Subcutaneous adipose tissue (tissue), 4 donors: ENCODE results near the gene TXNDC17. TPM values are rescaled to one million over a fixed set of nuclear protein-coding genes. Genes with fewer than 3 reads are reported as not detected.

ENCODE experiments used
- total RNA-seq, 4 donors: library from RNA; depleted of rRNA; stranded (reverse); fragments of >200 nt; gene quantifications; one replicate each; pipeline ENCODE4 v1.1.0, GENCODE V29; 2016
- TF ChIP-seq, protein P1 (sequence below): fragments of 450-650 bp; IDR thresholded peaks from one replicate; pipeline ENCODE4 v1.5.1; 2016; ENCODE audit warnings: low read depth, mild to moderate bottlenecking, control low read depth, antibody characterized with exemption, moderate library complexity

The TXNDC17 gene
- total RNA-seq, 4 donors from 2014 or later, result 67.0 to 216 (median 115) TPM

DNA sequence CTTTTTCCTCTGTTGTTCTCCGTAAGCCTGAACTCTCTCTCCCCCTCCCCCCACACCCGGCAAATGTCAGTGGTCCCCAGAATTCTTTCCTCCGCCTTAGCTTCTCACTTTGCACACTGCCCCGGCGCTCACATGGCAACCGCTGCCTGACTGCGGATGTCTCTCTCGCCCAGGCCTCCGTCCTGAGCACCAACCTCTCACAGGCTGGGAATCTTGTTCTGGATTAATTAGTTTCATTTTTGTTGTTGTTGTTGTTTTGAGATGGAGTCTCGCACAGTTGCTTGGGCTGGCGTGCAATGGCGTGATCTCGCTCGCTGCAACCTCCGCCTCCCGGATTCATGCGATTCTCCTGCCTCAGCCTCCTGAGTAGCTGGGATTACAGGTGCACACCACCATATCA, 27.4 kb downstream of the TXNDC17 start:
- TF ChIP-seq, protein P1, sequence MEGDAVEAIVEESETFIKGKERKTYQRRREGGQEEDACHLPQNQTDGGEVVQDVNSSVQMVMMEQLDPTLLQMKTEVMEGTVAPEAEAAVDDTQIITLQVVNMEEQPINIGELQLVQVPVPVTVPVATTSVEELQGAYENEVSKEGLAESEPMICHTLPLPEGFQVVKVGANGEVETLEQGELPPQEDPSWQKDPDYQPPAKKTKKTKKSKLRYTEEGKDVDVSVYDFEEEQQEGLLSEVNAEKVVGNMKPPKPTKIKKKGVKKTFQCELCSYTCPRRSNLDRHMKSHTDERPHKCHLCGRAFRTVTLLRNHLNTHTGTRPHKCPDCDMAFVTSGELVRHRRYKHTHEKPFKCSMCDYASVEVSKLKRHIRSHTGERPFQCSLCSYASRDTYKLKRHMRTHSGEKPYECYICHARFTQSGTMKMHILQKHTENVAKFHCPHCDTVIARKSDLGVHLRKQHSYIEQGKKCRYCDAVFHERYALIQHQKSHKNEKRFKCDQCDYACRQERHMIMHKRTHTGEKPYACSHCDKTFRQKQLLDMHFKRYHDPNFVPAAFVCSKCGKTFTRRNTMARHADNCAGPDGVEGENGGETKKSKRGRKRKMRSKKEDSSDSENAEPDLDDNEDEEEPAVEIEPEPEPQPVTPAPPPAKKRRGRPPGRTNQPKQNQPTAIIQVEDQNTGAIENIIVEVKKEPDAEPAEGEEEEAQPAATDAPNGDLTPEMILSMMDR, result no peak

DNA sequence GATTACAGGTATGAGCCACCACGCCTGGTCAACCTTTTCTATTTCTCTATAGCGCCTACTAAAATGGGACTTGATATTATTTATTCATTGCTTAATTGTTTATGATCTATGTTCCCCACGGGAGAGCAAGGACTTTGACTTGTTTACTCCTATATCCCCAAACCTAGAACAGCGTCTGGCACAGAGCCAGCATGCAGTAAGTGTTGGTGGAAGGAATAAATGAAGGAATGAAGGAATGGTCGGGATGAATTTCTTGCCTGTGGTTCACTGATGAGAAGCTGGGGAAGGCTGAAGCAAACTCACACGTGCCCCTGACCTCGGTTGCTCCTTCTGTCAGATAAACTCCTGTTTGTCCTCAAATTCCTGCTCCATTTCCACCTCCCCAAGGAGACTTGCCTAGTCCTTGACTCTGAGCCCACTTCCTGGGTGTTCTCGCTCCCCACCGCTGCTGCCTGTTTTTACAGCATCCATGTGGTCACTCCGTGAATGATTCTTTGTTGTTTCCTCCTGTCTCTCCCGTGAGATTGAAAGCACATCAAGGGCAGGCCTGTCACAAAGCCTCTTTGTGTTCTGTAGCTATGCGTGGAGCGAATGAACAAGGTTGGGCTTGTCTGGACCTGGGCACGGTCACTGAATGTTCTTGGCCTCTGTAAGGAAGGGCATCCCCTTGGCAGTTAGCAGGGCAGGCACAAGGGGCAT, 28.0 kb downstream of the TXNDC17 start:
- TF ChIP-seq, protein P1, result no peak

DNA sequence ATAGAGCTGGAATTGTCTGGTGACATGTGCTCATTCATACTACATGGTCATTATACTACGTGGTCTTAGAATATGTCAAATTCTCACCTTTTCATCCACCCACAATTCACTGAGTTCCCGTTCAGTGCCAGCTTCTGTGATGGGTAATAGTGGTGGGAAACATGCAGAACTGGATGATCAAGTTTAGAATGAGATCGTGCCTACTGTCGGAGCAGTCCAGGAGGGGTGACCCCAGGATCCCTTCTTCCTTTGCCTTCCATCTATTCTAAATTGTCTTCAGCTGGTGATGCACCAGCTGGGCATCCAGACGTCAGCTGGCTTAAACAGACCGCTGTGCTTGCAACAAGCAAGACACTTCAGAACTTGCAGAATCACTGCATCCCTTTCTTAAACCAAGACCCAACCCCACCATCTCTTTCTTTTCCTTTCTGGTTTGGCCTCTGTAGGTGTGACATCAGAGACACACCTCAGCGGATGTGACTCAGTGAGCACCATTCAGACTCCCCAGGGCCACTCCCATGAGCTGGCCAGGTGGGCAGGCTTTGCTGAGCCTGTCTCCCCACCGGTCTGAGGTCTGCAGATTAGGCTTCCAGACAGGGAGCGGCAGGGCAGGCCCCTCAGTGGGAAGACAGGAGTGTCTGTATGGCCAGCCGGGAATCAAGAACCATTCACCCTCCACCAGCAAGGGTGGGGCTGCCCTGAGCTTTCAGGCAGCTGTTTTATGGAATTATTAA, 28.8 kb downstream of the TXNDC17 start:
- TF ChIP-seq, protein P1, result no peak

DNA sequence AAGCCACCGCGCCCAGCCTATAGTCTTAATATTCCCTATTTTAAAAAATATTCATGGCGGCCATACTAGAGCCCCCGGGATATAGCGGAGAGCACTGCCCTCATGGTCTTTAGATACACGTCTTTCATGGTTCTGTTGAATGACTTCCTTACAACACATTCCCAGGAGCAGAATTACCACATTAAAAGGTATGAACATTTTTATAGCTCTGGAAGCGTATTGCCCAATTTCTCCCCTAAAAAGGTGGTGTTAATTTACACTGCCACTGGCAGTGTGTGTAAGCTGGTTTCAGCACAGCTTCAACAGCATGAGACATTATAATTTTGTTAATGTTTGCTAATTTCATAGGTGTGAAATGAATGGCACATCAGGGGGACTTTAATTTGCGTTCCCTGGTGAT, 29.7 kb downstream of the TXNDC17 start:
- TF ChIP-seq, protein P1, result no peak

DNA sequence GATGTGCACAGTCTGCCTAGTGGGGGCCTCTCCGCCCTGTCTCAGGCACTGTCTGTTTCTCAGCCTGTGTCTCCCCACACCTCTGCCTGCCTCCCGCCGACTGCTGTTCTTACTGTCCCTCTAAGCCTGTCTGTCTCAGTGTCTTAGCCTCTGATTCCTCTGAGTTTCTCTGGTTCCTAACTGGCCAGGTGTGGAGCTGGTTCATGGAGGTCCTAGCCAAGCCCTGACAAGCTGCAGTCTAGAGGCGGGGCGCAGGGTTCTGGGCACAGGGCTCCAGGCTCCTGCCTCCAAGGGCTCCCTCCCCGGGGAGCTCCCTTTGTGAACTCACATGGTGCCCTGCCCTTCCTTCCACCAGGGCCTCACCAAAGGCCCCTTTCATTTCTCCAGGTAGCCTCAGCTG, 30.1 kb downstream of the TXNDC17 start:
- TF ChIP-seq, protein P1, result no peak

DNA sequence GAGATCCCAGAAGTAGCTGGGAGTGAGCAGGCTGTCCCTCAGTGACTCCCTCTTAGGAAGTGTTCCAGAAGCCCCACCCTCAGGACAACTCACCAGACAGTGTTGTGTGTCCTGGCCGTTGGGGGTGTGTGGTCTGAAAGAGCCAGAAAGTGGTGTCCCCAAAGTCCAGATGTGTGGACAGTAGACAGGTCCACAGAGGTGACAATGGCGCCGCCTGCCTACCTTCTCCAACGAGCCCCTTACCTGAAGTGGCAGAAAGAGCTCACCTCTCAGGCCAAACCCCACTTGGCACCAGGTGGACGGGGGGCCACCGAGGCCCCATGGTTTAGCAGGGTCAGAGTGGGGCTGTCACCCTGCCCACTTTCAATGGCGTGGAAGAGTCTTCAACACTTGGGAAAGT, 30.6 kb downstream of the TXNDC17 start:
- TF ChIP-seq, protein P1, result no peak

DNA sequence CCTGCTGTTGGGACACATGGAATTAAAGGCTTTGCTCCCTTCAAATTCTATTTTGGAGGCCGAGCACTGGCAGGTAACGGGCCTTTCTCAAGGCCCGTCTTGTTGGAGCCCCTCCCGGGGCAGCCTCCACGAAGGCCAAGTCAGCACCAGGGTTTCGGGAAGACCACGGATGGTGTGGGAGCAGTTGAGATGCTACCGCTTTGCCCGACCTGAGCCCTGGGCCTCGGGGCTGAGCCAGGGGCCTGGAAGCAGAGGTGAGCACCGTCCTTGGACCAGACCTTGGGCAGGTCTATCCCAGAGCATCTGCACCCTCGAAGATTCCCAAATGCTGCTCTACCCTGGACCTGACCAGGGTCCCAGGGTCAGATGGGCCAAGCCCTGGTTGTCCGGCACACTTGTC, 33.7 kb downstream of the TXNDC17 start:
- TF ChIP-seq, protein P1, result no peak
